Ishikawa (cell line): ENCODE measurements around the gene CAMP.

Experiments
- CEBPB ChIP-seq: IDR thresholded peaks from 2 replicates; pipeline ENCODE4 v1.6.1; 2012
- CREB1 ChIP-seq: IDR thresholded peaks from 2 replicates; pipeline ENCODE4 v1.6.1; 2012; ENCODE audit warnings: low read depth
- EGR1 ChIP-seq: IDR thresholded peaks from 2 replicates; pipeline ENCODE4 v1.6.1; 2012
- EP300 ChIP-seq: IDR thresholded peaks from 2 replicates; pipeline ENCODE4 v1.6.1; 2012; ENCODE audit warnings: borderline replicate concordance
- FOXM1 ChIP-seq: IDR thresholded peaks from 2 replicates; pipeline ENCODE4 v1.6.1; 2012; ENCODE audit warnings: low read depth, borderline replicate concordance
- NFIC ChIP-seq: IDR thresholded peaks from 2 replicates; pipeline ENCODE4 v1.6.1; 2012
- RAD21 ChIP-seq: IDR thresholded peaks from 2 replicates; pipeline ENCODE4 v1.6.1; 2012; ENCODE audit warnings: low read depth
- TAF1 ChIP-seq: IDR thresholded peaks from 2 replicates; pipeline ENCODE4 v1.6.1; 2012; ENCODE audit warnings: low read depth, mild to moderate bottlenecking
- TCF12 ChIP-seq: IDR thresholded peaks from 2 replicates; pipeline ENCODE4 v1.6.1; 2012; ENCODE audit warnings: low read depth
- TEAD4 ChIP-seq: IDR thresholded peaks from 2 replicates; pipeline ENCODE4 v1.6.1; 2012
- YY1 ChIP-seq: IDR thresholded peaks from 2 replicates; pipeline ENCODE4 v1.6.1; 2012; ENCODE audit warnings: low read depth
- ZBTB7A ChIP-seq: IDR thresholded peaks from 2 replicates; pipeline ENCODE4 v1.6.1; 2012; ENCODE audit warnings: low read depth
- TF ChIP-seq, protein P1 (sequence below): IDR thresholded peaks from 2 replicates; pipeline ENCODE4 v1.6.1; 2012
- TF ChIP-seq, protein P2 (sequence below): IDR thresholded peaks from 2 replicates; pipeline ENCODE4 v1.6.1; 2012
- TF ChIP-seq, protein P3 (sequence below): IDR thresholded peaks from 2 replicates; pipeline ENCODE4 v1.6.1; 2012; ENCODE audit warnings: low read depth, mild to moderate bottlenecking

CAMP gene

DNA sequence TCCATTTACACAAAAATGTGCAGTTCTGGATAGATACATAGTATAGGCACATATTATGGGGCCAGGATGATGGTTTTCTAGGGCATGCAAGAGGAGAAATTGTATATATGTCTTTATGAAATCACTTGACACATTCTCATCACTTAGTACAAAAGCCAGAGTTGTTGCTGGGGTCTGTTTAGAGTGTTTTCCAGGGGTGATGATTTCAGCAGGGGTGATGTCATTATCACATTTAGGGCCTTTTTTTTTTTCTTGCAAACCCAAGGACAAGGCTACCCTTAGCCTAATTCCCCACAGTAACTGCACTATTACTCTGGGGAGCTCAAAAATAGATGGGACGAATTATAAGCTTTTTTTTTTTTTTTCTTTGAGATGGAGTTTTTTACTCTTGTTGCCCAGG is 21.2 kb downstream of the CAMP start:
- TF ChIP-seq, protein P1, sequence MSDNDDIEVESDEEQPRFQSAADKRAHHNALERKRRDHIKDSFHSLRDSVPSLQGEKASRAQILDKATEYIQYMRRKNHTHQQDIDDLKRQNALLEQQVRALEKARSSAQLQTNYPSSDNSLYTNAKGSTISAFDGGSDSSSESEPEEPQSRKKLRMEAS = no peak
- TF ChIP-seq ZBTB7A = no peak
- TF ChIP-seq RAD21 = no peak
- TF ChIP-seq FOXM1 = no peak
- TF ChIP-seq EP300 = no peak
- no peak for TF ChIP-seq EGR1
- no peak for TF ChIP-seq YY1
- no peak for TF ChIP-seq NFIC
- TF ChIP-seq TEAD4 = no peak
- TF ChIP-seq, protein P2, sequence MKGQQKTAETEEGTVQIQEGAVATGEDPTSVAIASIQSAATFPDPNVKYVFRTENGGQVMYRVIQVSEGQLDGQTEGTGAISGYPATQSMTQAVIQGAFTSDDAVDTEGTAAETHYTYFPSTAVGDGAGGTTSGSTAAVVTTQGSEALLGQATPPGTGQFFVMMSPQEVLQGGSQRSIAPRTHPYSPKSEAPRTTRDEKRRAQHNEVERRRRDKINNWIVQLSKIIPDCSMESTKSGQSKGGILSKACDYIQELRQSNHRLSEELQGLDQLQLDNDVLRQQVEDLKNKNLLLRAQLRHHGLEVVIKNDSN = no peak
- TF ChIP-seq CEBPB = no peak
- TF ChIP-seq TAF1 = no peak
- TF ChIP-seq, protein P3, sequence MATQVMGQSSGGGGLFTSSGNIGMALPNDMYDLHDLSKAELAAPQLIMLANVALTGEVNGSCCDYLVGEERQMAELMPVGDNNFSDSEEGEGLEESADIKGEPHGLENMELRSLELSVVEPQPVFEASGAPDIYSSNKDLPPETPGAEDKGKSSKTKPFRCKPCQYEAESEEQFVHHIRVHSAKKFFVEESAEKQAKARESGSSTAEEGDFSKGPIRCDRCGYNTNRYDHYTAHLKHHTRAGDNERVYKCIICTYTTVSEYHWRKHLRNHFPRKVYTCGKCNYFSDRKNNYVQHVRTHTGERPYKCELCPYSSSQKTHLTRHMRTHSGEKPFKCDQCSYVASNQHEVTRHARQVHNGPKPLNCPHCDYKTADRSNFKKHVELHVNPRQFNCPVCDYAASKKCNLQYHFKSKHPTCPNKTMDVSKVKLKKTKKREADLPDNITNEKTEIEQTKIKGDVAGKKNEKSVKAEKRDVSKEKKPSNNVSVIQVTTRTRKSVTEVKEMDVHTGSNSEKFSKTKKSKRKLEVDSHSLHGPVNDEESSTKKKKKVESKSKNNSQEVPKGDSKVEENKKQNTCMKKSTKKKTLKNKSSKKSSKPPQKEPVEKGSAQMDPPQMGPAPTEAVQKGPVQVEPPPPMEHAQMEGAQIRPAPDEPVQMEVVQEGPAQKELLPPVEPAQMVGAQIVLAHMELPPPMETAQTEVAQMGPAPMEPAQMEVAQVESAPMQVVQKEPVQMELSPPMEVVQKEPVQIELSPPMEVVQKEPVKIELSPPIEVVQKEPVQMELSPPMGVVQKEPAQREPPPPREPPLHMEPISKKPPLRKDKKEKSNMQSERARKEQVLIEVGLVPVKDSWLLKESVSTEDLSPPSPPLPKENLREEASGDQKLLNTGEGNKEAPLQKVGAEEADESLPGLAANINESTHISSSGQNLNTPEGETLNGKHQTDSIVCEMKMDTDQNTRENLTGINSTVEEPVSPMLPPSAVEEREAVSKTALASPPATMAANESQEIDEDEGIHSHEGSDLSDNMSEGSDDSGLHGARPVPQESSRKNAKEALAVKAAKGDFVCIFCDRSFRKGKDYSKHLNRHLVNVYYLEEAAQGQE = no peak
- no peak for TF ChIP-seq CREB1
- no peak for TF ChIP-seq TCF12

DNA sequence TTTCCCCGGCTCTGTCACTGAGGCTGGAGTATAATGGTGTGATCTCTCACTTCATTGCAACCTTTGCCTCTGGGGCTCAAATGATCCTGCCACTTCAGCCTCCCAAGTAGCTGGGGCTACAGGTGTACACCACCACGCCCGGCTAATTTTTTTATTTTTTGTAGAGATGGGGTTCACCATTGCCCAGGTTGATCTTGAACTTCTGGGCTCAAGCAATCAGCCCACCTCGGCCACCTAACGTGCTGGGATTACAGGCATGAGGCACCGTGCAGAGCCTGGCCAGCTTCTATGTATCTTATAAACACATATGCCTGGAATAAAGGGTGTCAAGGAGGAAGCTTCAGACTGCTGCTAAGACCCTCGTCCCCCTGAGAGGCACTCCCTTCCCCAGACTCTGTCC is 21.8 kb downstream of the CAMP start:
- no peak for TF ChIP-seq FOXM1
- TF ChIP-seq, protein P1 = no peak
- TF ChIP-seq, protein P3 = no peak
- TF ChIP-seq YY1 = no peak
- no peak for TF ChIP-seq RAD21
- no peak for TF ChIP-seq EP300

DNA sequence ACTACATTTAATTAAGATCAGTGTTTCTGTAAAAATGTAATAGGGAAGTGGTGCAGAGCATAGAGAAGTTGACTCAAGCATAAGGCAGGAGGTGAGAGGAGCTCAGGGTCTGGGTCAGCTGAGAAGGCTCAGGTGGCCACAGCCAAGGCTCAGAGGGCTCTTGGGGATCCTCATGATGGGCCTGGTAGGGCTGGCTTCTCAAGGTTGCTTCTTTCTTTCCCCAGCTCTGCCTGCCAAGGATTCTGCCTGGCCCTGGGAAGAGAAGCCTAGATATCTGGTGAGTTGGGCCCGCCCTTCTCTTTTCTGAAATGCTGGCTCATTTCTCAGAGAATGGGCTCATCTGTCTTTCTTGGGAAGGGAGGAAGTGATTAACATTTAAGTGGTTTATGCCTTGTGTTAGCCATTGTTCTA is 24.1 kb downstream of the CAMP start:
- no peak for TF ChIP-seq FOXM1
- no peak for TF ChIP-seq CREB1
- TF ChIP-seq, protein P3 = no peak
- TF ChIP-seq TEAD4 = no peak
- no peak for TF ChIP-seq ZBTB7A
- no peak for TF ChIP-seq TCF12
- TF ChIP-seq EP300 = no peak
- TF ChIP-seq EGR1 = no peak
- TF ChIP-seq TAF1 = no peak
- no peak for TF ChIP-seq CEBPB
- no peak for TF ChIP-seq NFIC
- TF ChIP-seq RAD21 = no peak
- TF ChIP-seq, protein P1 = no peak
- TF ChIP-seq, protein P2 = no peak
- no peak for TF ChIP-seq YY1

DNA sequence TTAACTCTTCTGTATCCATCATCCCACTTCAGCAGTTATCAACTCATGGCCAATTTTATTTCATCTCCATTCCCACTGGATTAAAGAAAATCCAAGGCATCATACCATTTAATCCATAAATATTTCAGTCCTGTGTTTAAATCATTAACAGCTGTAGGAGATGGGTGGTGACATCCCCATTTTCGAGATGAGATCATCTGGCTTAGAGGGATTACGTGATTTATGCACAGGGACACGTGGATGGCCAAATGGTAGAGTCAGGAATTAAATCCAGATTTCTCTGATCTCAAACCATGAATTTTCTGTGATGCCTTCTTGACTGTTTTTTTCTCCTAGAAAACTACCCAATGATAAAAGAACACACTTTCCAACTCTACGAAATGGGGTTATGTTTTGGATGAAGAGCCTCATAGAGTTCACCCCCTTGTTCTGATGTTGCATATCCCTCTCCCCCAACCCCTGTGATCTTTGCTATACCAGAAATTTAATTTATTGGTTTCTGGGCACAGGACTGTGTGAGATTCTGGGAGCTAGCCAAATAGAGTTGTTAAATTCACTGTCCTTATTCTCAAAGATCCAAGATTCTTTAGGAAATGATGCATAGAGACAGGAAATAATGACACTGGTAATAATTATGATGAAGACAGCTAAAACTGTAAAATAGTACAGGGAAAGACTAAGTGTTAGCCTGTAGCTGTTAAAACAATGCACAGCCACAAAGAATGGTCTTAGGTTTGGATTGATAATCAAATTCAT is 25.0 kb downstream of the CAMP start:
- TF ChIP-seq TAF1 (no peak), TCF12 (no peak), CEBPB (no peak), NFIC (no peak), CREB1 (no peak), TEAD4 (no peak), RAD21 (no peak), EP300 (no peak), EGR1 (no peak), FOXM1 (no peak), ZBTB7A (no peak), YY1 (no peak)
- TF ChIP-seq, protein P2 = no peak
- TF ChIP-seq, protein P3 = no peak
- TF ChIP-seq, protein P1 = no peak
